Measurements from ENCODE around the gene KLHL21.
"Not testable (repeated sequence)": the region's sequence is repeated elsewhere in the genome, so short reads cannot be mapped to it uniquely, and the experiment has no call there.

KLHL21 gene

GRCh38 chr1:6600410-6601048 is 2.1 kb downstream of the KLHL21 start:
- TF ChIP-seq CTCF (IDR thresholded peaks at IDR 0.05; ENCODE audit: low read depth, low read length), result no peak
- no peak for DNase-seq (ENCODE audit: extremely low read depth, low read depth)

GRCh38 chr1:6599991-6600390 is 2.7 kb downstream of the KLHL21 start:
- DNase-seq (ENCODE audit: extremely low read depth, low read depth), result not testable (repeated sequence)

GRCh38 chr1:6599141-6599975 is 3.3 kb downstream of the KLHL21 start:
- DNase-seq (ENCODE audit: extremely low read depth, low read depth), result no peak
- TF ChIP-seq CTCF (IDR thresholded peaks at IDR 0.05; ENCODE audit: low read depth, low read length), result no peak

GRCh38 chr1:6597777-6598131 is 4.9 kb downstream of the KLHL21 start:
- TF ChIP-seq CTCF (IDR thresholded peaks at IDR 0.05; ENCODE audit: low read depth, low read length), result no peak
- no peak for DNase-seq (ENCODE audit: extremely low read depth, low read depth)

- DNase-seq (ENCODE audit: extremely low read depth, low read depth), result no peak
- TF ChIP-seq CTCF (IDR thresholded peaks at IDR 0.05; ENCODE audit: low read depth, low read length), result no peak
Observed at GRCh38 chr1:6596886-6597776, 5.5 kb downstream of the KLHL21 start.

GRCh38 chr1:6596351-6596750 is 6.3 kb downstream of the KLHL21 start:
- TF ChIP-seq CTCF (IDR thresholded peaks at IDR 0.05; ENCODE audit: low read depth, low read length), result no peak
- DNase-seq (ENCODE audit: extremely low read depth, low read depth), result no peak

GRCh38 chr1:6594977-6595740 is 7.5 kb downstream of the KLHL21 start:
- TF ChIP-seq CTCF (IDR thresholded peaks at IDR 0.05; ENCODE audit: low read depth, low read length), result no peak
- no peak for DNase-seq (ENCODE audit: extremely low read depth, low read depth)
